Fibroblast of lung (primary cell): ENCODE data around the gene PIM3.

ENCODE experiments used
- CTCF ChIP-seq, 2 donors: IDR thresholded peaks in 1 of 2; conservative IDR thresholded peaks in 1 of 2; 1 replicate in 1 of 2; 2 replicates in 1 of 2; pipeline ENCODE4 v1.5.1; 2011 to 2012; ENCODE audit warnings: low read length in 2 of 2, control low read depth in 1 of 2, inconsistent platforms in 1 of 2, low read depth in 1 of 2, mild to moderate bottlenecking in 1 of 2
- EZH2 ChIP-seq: IDR thresholded peaks from 2 replicates; pipeline ENCODE4 v1.5.1; 2012; ENCODE audit warnings: low read length, control low read depth, mild to moderate bottlenecking; ENCODE audit errors: missing control alignments

GRCh38 chr22:49976439-49977175 lies 16.0 kb downstream of the PIM3 start:
- no peak for TF ChIP-seq CTCF (conservative IDR thresholded peaks at IDR 0.05 in 1 of 2, IDR thresholded peaks at IDR 0.05 in 1 of 2; ENCODE audit: low read depth in 1 of 2, low read length in 2 of 2)
- no peak for TF ChIP-seq EZH2
